Type B pancreatic cell (in vitro differentiated cells): Measurements from ENCODE around the gene EVPLL. TPM values are rescaled to one million over a fixed set of nuclear protein-coding genes. Genes with fewer than 3 reads are reported as not detected.
"Not testable (repeated sequence)": the region's sequence is repeated elsewhere in the genome, so short reads cannot be mapped to it uniquely, and the experiment has no call there.

Experiments
- DNase-seq: peaks from one replicate; pipeline ENCODE4 v3.0.0; 2021; ENCODE audit warnings: mixed read lengths; ENCODE audit not compliant: unreplicated experiment; ENCODE audit errors: extremely low spot score
- H3K27ac Mint-ChIP-seq: 2 replicates; pipeline ENCODE4 v1.8.0; 2021; ENCODE audit warnings: mild to moderate bottlenecking, mixed read lengths
- H3K27me3 Mint-ChIP-seq: 2 replicates; pipeline ENCODE4 v1.8.0; 2021; ENCODE audit warnings: mixed read lengths
- H3K36me3 Mint-ChIP-seq: 2 replicates; pipeline ENCODE4 v1.8.0; 2021; ENCODE audit warnings: mixed read lengths
- H3K4me1 Mint-ChIP-seq: one replicate; pipeline ENCODE4 v1.8.0; 2021; ENCODE audit warnings: mixed read lengths; ENCODE audit not compliant: unreplicated experiment
- H3K4me3 Mint-ChIP-seq: 2 replicates; pipeline ENCODE4 v1.8.0; 2021; ENCODE audit warnings: mild to moderate bottlenecking, mixed read lengths
- H3K9me3 Mint-ChIP-seq: 2 replicates; pipeline ENCODE4 v1.8.0; 2021; ENCODE audit warnings: mixed read lengths
- CTCF ChIP-seq: fragments of 200-600 bp; sonication (generic); conservative IDR thresholded peaks from 2 replicates; pipeline ENCODE4 v1.5.0; 2021; ENCODE audit warnings: antibody characterized with exemption, mild to moderate bottlenecking
- total RNA-seq: library from RNA; stranded (reverse); gene quantifications from 2 replicates; pipeline ENCODE4 v1.2.1, GENCODE V29; 2021; ENCODE audit warnings: low replicate concordance

EVPLL gene
- total RNA-seq, 1 donor from 2014 or later: not detected

GRCh38 chr17:18371455-18371854 is 6.1 kb upstream of the EVPLL start:
- no peaks in the 10 kb centered on the region for H3K36me3 Mint-ChIP-seq
- no peaks in the 10 kb centered on the region for H3K4me1 Mint-ChIP-seq
- TF ChIP-seq CTCF: no peak
- H3K4me3 Mint-ChIP-seq: no peak overlapping the region
- H3K27ac Mint-ChIP-seq: no peak overlapping the region
- DNase-seq: no peak
- no peaks in the 10 kb centered on the region for H3K9me3 Mint-ChIP-seq
- H3K27me3 Mint-ChIP-seq: no peaks in the 10 kb centered on the region

- not testable (repeated sequence) for H3K4me3 Mint-ChIP-seq, H3K36me3 Mint-ChIP-seq, H3K27ac Mint-ChIP-seq, H3K27me3 Mint-ChIP-seq, DNase-seq, H3K9me3 Mint-ChIP-seq, H3K4me1 Mint-ChIP-seq
Measured at GRCh38 chr17:18373181-18373580, 4.4 kb upstream of the EVPLL start.

GRCh38 chr17:18374216-18374615 is 3.4 kb upstream of the EVPLL start:
- Mint-ChIP-seq H3K27me3 (no peaks in the 10 kb centered on the region), H3K4me3 (no peak overlapping the region), H3K4me1 (no peaks in the 10 kb centered on the region), H3K27ac (no peak overlapping the region), H3K9me3 (no peaks in the 10 kb centered on the region), H3K36me3 (no peaks in the 10 kb centered on the region)
- no peak for DNase-seq
- TF ChIP-seq CTCF: no peak

- no peaks in the 10 kb centered on the region for H3K9me3 Mint-ChIP-seq
- no peaks in the 10 kb centered on the region for H3K4me1 Mint-ChIP-seq
- no peaks in the 10 kb centered on the region for H3K36me3 Mint-ChIP-seq
- H3K27ac Mint-ChIP-seq: no peak overlapping the region
- no peak overlapping the region for H3K4me3 Mint-ChIP-seq
- no peak for DNase-seq
- no peak for TF ChIP-seq CTCF
- peaks cover 6% of the 10 kb centered on the region for H3K27me3 Mint-ChIP-seq
Measured at GRCh38 chr17:18378205-18378505, 577 bp downstream of the EVPLL start.

GRCh38 chr17:18378614-18379013 is 1.0 kb downstream of the EVPLL start:
- H3K9me3 Mint-ChIP-seq, H3K27ac Mint-ChIP-seq, H3K4me1 Mint-ChIP-seq, H3K27me3 Mint-ChIP-seq, DNase-seq, H3K4me3 Mint-ChIP-seq, H3K36me3 Mint-ChIP-seq: not testable (repeated sequence)

- H3K36me3 Mint-ChIP-seq: no peaks in the 10 kb centered on the region
- H3K27ac Mint-ChIP-seq: no peak overlapping the region
- DNase-seq: no peak
- H3K27me3 Mint-ChIP-seq: peaks cover 6% of the 10 kb centered on the region
- no peaks in the 10 kb centered on the region for H3K9me3 Mint-ChIP-seq
- H3K4me1 Mint-ChIP-seq: no peaks in the 10 kb centered on the region
- H3K4me3 Mint-ChIP-seq: no peak overlapping the region
- no peak for TF ChIP-seq CTCF
Measured at GRCh38 chr17:18379246-18380146, 1.9 kb downstream of the EVPLL start.
